Naive thymus-derived CD4-positive, alpha-beta T cell (primary cell): ENCODE results near the gene CEP72. TPM values are rescaled to one million over a fixed set of nuclear protein-coding genes. Genes with fewer than 3 reads are reported as not detected.
"Not testable (repeated sequence)": the region's sequence is repeated elsewhere in the genome, so short reads cannot be mapped to it uniquely, and the experiment has no call there.

ENCODE experiments used
- ATAC-seq: fragments of 150-1000 bp; cut with Tn5 transposase; 2 replicates; pipeline ENCODE4 v1.10.0; 2021; ENCODE audit warnings: mild to moderate bottlenecking, moderate library complexity
- CTCF ChIA-PET: fragments of 350-600 bp; sonication (Branson Sonifier 250); formaldehyde crosslinking; loops from one replicate; lab custom pipeline; 2021; ENCODE audit warnings: antibody characterized with exemption; lab: Charles Lee
- POLR2A ChIA-PET: fragments of 350-600 bp; sonication (Branson Sonifier 250); formaldehyde crosslinking; loops from one replicate; lab custom pipeline; 2021; ENCODE audit warnings: antibody characterized with exemption, inconsistent platforms; lab: Charles Lee
- DNase-seq, 9 donors: peaks; one replicate each; pipeline versions ENCODE4 v3.0.0 to v3.0.0-alpha.2; 2020 to 2022; ENCODE audit warnings: mixed read lengths in 1 of 9
- H3K27ac ChIP-seq: one replicate; pipeline ENCODE4 v1.7.0; 2013; ENCODE audit warnings: mild to moderate bottlenecking, low read depth, low read length, moderate library complexity
- H3K27me3 ChIP-seq, 2 donors: one replicate each; pipeline ENCODE4 v1.7.0; 2013; ENCODE audit warnings: low read length in 2 of 2, mild to moderate bottlenecking in 2 of 2, moderate library complexity in 2 of 2; ENCODE audit not compliant: control insufficient read depth in 2 of 2, insufficient read depth in 2 of 2
- H3K36me3 ChIP-seq, 3 experiments: 1 replicate in 2 of 3; 2 replicates in 1 of 3; pipeline ENCODE4 v1.7.0; 2013; ENCODE audit warnings: low read length in 3 of 3, mild to moderate bottlenecking in 3 of 3, moderate library complexity in 1 of 3; ENCODE audit not compliant: insufficient read depth in 3 of 3, control insufficient read depth in 2 of 3
- H3K4me1 ChIP-seq, 2 donors: one replicate each; pipeline ENCODE4 v1.7.0; 2013; ENCODE audit warnings: low read length in 2 of 2, mild to moderate bottlenecking in 2 of 2, moderate library complexity in 1 of 2; ENCODE audit not compliant: control insufficient read depth in 2 of 2, insufficient read depth in 2 of 2
- H3K4me3 ChIP-seq: 2 replicates; pipeline ENCODE4 v1.7.0; 2013; ENCODE audit warnings: mild to moderate bottlenecking, low read length
- H3K9me3 ChIP-seq, 3 experiments: 1 replicate in 2 of 3; 2 replicates in 1 of 3; pipeline ENCODE4 v1.7.0; 2013; ENCODE audit warnings: low read length in 3 of 3; ENCODE audit not compliant: control insufficient read depth in 2 of 3
- H3K27ac Mint-ChIP-seq, 9 donors: one replicate each; pipeline ENCODE4 v1.8.0; 2020 to 2022; ENCODE audit warnings: mixed read lengths in 9 of 9, mild to moderate bottlenecking in 8 of 9, moderate library complexity in 5 of 9, inconsistent platforms in 2 of 9
- H3K27me3 Mint-ChIP-seq, 5 donors: one replicate each; pipeline ENCODE4 v1.8.0; 2021 to 2022; ENCODE audit warnings: mixed read lengths in 5 of 5, mild to moderate bottlenecking in 1 of 5
- H3K36me3 Mint-ChIP-seq, 5 donors: one replicate each; pipeline ENCODE4 v1.8.0; 2020 to 2022; ENCODE audit warnings: mixed read lengths in 5 of 5, mild to moderate bottlenecking in 3 of 5, inconsistent platforms in 1 of 5
- H3K4me1 Mint-ChIP-seq, 7 donors: one replicate each; pipeline ENCODE4 v1.8.0; 2020 to 2022; ENCODE audit warnings: mixed read lengths in 7 of 7, mild to moderate bottlenecking in 3 of 7, inconsistent platforms in 1 of 7
- H3K4me3 Mint-ChIP-seq, 10 donors: one replicate each; pipeline ENCODE4 v1.8.0; 2020 to 2022; ENCODE audit warnings: mild to moderate bottlenecking in 10 of 10, mixed read lengths in 10 of 10, moderate library complexity in 6 of 10, inconsistent platforms in 2 of 10
- H3K9me3 Mint-ChIP-seq, 11 donors: one replicate each; pipeline ENCODE4 v1.8.0; 2020 to 2022; ENCODE audit warnings: mixed read lengths in 11 of 11, mild to moderate bottlenecking in 4 of 11, inconsistent platforms in 1 of 11, moderate library complexity in 1 of 11
- intact Hi-C, 2 donors: fragments of 100-400 bp; cut with micrococcal nuclease; formaldehyde crosslinking; loops; one replicate each; pipeline ENCODE4 v1.15.1; 2023
- polyA plus RNA-seq, 2 donors: library from polyadenylated mRNA; unstranded; fragments of 300-500 nt; fragmentation: Illumina TruSeq; gene quantifications; one replicate each; pipeline ENCODE4 v1.2.3, GENCODE V29; 2021
- total RNA-seq, 6 experiments: library from RNA in 5 of 6; stranded (reverse) in 5 of 6; gene quantifications; 1 replicate in 5 of 6; 2 replicates in 1 of 6; pipeline ENCODE4 v1.2.3 and lab custom pipeline; 2021 to 2026

Gene CEP72
- total and polyA plus RNA-seq, 7 experiments from 2014 or later = 6.0 to 33.8 (median 16.4) TPM

GRCh38 chr5:679166-679895 is 67.2 kb downstream of the CEP72 start:
- peaks cover 0 to 11% (median 7%) of the 10 kb centered on the region in 5 donors for H3K27me3 Mint-ChIP-seq
- H3K27me3 ChIP-seq, H3K9me3 ChIP-seq, H3K36me3 ChIP-seq, H3K27ac Mint-ChIP-seq, H3K36me3 Mint-ChIP-seq, ATAC-seq, CTCF ChIA-PET, H3K4me3 ChIP-seq, H3K4me1 ChIP-seq, intact Hi-C loops, H3K27ac ChIP-seq, H3K9me3 Mint-ChIP-seq, H3K4me3 Mint-ChIP-seq, H3K4me1 Mint-ChIP-seq: not testable (repeated sequence)
- POLR2A ChIA-PET = interaction anchor here (0.6 kb wide), 1 partner anchor 601 kb away, joined by 3 read pairs; no protein-coding TSS in a partner anchor
- peak in 1 of 9 donors; percentile 18 for DNase-seq

- H3K36me3 Mint-ChIP-seq, H3K27me3 ChIP-seq, H3K9me3 Mint-ChIP-seq, H3K4me3 ChIP-seq, H3K4me1 ChIP-seq, H3K4me3 Mint-ChIP-seq, ATAC-seq, H3K9me3 ChIP-seq, H3K4me1 Mint-ChIP-seq, CTCF ChIA-PET, H3K27ac Mint-ChIP-seq, intact Hi-C loops, H3K27ac ChIP-seq, H3K36me3 ChIP-seq, POLR2A ChIA-PET, DNase-seq: not testable (repeated sequence)
- H3K27me3 Mint-ChIP-seq = peaks cover 0 to 11% (median 7%) of the 10 kb centered on the region in 5 donors
Measured at GRCh38 chr5:680118-680795, 68.1 kb downstream of the CEP72 start.

- CTCF ChIA-PET, H3K27ac ChIP-seq, H3K36me3 ChIP-seq, H3K27me3 ChIP-seq, POLR2A ChIA-PET, H3K4me3 ChIP-seq, H3K9me3 ChIP-seq, ATAC-seq, H3K4me3 Mint-ChIP-seq, H3K9me3 Mint-ChIP-seq, DNase-seq, H3K36me3 Mint-ChIP-seq, H3K27ac Mint-ChIP-seq, H3K4me1 Mint-ChIP-seq, H3K4me1 ChIP-seq, intact Hi-C loops: not testable (repeated sequence)
- peaks cover 0 to 14% (median 7%) of the 10 kb centered on the region in 5 donors for H3K27me3 Mint-ChIP-seq
Measured at GRCh38 chr5:680836-681235, 68.7 kb downstream of the CEP72 start.

GRCh38 chr5:681317-682191 is 69.4 kb downstream of the CEP72 start:
- DNase-seq = peak in 1 of 9 donors; percentile 13
- H3K4me3 ChIP-seq, H3K27ac Mint-ChIP-seq, H3K27me3 Mint-ChIP-seq, H3K4me3 Mint-ChIP-seq, H3K4me1 Mint-ChIP-seq, H3K36me3 ChIP-seq, CTCF ChIA-PET, H3K4me1 ChIP-seq, POLR2A ChIA-PET, H3K9me3 Mint-ChIP-seq, H3K27ac ChIP-seq, H3K36me3 Mint-ChIP-seq, ATAC-seq, intact Hi-C loops, H3K27me3 ChIP-seq, H3K9me3 ChIP-seq: not testable (repeated sequence)

- H3K4me3 Mint-ChIP-seq, H3K36me3 ChIP-seq, H3K4me1 Mint-ChIP-seq, CTCF ChIA-PET, H3K27ac Mint-ChIP-seq, H3K27me3 Mint-ChIP-seq, POLR2A ChIA-PET, intact Hi-C loops, H3K27me3 ChIP-seq, H3K9me3 Mint-ChIP-seq, H3K27ac ChIP-seq, H3K4me3 ChIP-seq, H3K36me3 Mint-ChIP-seq, ATAC-seq, H3K9me3 ChIP-seq, H3K4me1 ChIP-seq: not testable (repeated sequence)
- peak in 1 of 9 donors; percentile 12 for DNase-seq
Measured at GRCh38 chr5:682216-682615, 70.1 kb downstream of the CEP72 start.

- H3K4me3 ChIP-seq, POLR2A ChIA-PET, ATAC-seq, H3K36me3 Mint-ChIP-seq, H3K36me3 ChIP-seq, H3K27me3 ChIP-seq, H3K27me3 Mint-ChIP-seq, CTCF ChIA-PET, H3K9me3 Mint-ChIP-seq, H3K9me3 ChIP-seq, H3K4me1 ChIP-seq, H3K4me1 Mint-ChIP-seq, H3K27ac ChIP-seq, intact Hi-C loops: not testable (repeated sequence)
- DNase-seq = peak in 1 of 9 donors; percentile 19
- H3K4me3 Mint-ChIP-seq = peak overlapping the region in 1 of 10 donors; percentile 68
- peak overlapping the region in 1 of 9 donors; percentile 75 for H3K27ac Mint-ChIP-seq
Measured at GRCh38 chr5:682651-683358, 70.7 kb downstream of the CEP72 start.
